HG02870 (cell line): ENCODE data around the gene LNPK.
"Not testable (repeated sequence)": the region's sequence is repeated elsewhere in the genome, so short reads cannot be mapped to it uniquely, and the experiment has no call there.

Experiments used
- ATAC-seq: cut with Tn5 transposase; IDR thresholded peaks from one replicate; pipeline ENCODE4 v1.9.1; 2021; ENCODE audit warnings: mild to moderate bottlenecking, moderate library complexity; ENCODE audit not compliant: unreplicated experiment

The LNPK gene

DNA sequence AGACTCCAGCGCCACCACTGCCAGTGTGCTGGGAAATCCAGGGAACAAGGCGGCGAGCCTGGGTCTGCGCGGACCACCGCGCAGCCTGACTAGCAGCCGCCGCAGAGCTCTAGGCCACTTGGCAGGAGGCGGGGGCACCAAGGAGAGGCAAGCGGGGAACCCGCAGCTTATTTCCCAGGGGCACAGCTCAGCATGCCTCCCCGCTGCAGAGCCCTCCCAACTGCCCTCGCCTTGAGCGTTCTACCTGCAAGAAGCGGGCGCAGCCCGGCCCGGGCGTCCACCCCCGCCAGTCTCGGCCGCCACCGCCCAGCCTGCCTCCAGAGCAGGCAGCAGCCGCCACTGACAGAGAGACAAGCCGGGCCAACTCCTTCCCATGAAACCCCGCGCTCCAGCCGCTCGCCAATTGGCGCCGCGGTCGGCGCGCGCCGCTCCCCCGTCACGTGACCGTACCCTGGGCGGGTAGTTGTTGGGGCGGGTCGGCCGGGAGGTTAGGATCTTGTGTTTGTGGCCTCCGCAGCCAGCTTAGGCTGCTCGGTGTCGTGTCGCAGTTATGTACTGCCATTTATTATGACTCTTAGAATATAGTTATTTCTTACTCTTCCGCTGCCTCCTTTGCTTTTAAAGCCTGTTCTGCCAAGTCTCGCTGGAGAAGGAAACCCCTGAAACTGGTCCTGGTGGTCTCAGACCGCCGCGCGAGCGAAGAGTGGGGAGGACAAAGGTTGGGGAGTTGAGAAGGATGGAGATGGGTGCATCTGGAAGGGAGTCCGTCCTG lies at the start of gene LNPK:
LNPK (minus strand) TSS at position 352 of the 772 bp plus-strand sequence. CDS start 6,683 bp downstream, outside the sequence.
- ATAC-seq = peak; percentile 93

DNA sequence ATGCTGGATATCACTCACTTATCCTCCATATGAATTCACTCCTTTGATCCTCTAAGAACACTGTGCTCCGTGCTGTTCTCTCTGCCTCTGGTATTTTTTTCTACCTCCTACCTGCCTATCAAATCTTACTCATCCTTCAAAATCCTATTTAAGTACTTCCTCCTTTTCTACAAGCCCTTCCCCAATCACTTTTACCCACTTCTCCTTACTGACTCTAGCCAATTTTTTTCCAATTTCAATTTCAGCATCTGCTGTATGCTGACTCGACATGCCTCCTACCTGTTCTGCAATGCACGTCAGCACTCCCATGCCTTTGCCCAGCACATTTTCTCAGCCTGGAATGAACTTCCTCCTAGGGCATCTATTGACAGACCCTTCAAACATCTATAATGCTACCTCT lies 37.3 kb upstream of the LNPK start:
- ATAC-seq = no peak

DNA sequence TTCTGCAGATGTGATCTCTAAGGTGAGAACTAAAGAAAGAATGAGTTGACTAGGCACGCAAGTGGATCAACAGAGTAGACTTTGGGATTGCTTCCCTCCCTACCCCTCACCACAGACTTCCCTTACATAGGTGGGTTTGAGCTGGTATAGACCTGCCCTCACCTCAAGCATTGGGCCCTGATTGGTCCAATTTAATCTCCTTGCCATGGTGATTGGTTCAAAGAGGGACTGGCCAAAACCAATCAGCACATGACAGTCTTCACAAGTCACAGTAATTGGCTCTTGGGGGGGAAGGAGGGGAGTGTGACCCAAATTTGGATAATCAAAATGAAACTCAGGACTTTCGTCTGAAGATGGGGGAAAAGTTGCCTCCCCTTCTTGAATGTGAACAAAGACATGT lies 36.6 kb upstream of the LNPK start:
- ATAC-seq = no peak

DNA sequence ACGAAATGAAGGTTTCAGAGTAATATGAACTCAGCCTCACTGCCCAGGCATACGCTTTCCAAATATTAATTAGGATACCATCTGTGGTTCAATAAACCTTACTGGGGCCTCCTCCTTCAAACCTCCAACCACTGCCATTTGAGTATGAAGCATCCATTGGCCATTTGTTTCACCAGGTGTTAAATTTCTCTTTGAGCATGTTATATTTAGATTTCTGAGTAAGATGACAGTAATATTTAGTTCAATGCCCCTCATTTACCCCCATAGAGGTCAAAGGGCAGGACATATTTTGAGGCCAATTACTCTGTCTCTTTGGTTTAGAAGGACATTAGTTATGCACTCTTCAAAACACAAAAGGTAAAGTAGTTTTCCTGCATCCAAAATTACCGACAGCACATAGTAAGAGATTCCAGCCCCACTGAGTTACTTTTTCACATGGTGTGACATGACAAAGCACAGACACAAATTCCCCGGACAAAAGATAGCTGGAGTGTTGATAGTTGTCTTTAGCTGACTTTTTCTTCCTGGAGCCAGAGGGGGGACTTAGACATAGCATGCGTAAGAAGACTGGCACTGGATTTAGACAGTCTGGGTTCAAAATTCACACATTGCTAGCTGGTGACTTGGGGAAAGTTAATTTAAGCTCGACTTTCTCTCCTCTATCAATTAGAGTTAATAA lies 33.1 kb upstream of the LNPK start:
- no peak for ATAC-seq

GRCh38 chr2:176027806-176028205 lies 25.7 kb upstream of the LNPK start:
- ATAC-seq = no peak

DNA sequence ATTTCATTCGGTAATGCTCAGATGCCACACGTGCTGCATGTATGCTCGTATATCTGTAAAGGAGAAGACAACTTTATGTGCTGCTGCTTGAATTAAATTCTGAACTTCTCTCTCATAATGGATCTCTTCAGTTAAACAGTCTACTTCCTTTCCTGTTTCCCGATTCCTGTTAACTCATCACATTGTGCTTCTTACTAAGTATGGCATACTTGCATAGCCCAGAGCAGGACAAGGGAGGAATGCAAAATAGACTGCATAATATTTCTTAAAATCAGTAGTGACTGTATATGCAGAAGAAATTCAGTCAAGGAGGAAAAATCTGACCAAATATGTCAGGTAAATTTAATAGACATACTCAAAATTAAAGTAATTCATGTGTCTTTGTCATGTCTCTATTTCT lies 23.9 kb upstream of the LNPK start:
- no peak for ATAC-seq

DNA sequence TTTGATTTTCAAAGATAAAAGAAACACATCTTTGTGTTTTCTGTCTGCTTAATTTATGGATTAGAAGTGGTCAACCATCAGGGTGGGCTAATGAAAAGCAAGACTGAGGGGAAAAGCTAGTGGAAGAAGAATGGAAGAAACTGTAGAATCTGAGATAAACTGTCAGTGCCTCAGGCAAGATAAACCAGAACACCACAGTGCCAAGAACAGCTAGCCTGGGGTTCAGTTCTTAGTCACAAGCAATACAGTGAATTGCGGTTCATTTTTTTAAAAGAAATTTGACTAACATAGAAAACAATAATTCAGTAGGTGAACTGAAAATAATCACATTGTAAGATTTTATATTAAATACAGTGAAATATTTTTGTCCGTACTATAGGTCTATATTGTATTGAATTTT lies 22.0 kb upstream of the LNPK start:
- no peak for ATAC-seq

DNA sequence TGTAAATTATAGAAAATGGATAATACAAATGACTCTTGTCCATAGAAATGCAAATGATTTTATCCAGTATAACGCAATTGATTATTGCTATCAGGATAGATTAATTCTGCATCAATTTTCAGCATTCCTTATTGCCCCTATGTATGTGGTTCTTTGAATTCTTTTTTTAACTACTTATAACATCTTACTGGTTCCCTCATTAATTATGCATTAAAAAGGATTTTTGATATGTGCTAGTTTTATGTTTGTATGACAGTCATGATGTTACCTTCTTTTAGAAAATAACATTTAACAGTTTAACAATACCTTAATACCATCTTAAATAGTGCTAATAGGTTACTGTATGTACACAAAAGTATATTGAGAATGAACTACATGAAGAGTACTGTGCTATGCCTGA lies 20.0 kb upstream of the LNPK start:
- ATAC-seq = no peak

GRCh38 chr2:176020400-176020799 lies 18.3 kb upstream of the LNPK start:
- no peak for ATAC-seq

GRCh38 chr2:176018708-176019107 lies 16.6 kb upstream of the LNPK start:
- no peak for ATAC-seq

- ATAC-seq = no peak
These were observed 7.4 kb upstream of the LNPK start for GRCh38 chr2:176009445-176009844.

DNA sequence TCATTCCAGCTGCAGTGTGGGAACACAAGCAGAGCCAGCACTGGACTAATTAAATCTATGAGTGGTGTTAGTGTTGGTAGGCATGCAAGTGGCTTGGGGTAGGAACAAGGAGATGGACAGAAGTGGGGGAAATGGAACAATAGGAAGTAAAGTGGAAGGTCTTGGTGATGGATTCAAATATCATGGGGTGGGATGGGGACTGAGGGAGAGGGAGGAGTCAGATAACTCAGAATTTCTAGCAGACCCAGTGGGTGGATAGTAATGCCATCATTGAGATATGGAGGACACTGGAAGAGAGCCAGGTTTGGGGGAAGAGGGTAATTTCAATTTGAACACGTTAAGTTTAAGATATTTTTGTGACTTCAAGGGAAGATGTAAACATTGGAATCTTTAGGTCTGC lies 2.9 kb upstream of the LNPK start:
- ATAC-seq = no peak

DNA sequence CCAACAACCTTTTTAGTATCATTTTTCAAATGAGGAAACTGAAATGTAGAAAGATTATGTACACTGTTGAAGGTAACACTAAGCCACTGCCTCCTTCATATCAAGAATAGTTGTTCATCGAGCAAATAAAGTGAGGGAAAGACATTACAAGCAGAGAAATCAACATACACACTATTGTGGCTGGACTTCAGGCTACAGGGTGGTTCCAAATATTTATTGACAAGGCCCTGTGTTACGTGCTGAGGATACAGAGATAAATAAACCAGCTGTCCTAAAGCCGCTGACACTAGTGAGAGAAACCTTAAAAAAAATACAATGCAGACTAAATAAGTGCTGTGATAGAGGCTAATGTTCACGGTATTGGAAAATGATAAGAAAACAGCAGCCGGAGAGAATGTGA lies 1.9 kb upstream of the LNPK start:
- ATAC-seq = no peak

- no peak for ATAC-seq
These were observed 682 bp upstream of the LNPK start for GRCh38 chr2:176002688-176003210.

- peak; percentile 49 for ATAC-seq
These were observed 669 bp downstream of the LNPK start for GRCh38 chr2:176001281-176001915.

DNA sequence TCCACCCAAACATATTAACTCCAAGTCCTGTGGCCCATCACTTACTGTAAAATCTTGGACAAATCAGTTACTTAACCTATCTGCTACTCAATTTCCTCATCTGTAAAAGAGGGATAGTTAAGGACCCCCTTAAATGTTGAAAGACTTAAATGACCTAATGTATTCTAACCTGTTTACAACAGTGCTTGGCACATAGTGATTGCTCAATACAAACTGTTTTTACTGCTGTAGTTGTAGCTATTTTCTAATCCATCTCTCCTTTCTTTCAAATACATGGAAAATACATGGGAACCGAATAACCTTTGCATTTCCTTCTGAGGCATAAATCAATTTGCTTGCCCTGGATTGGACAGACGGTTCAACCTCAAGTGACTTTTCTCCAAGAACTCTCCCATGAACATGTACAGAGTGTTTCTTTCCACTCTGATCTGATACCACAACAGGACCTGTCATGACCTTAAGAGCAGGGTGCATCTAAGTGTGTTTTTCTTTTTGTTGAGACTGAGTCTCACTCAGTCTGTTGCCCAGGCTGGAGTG lies 2.7 kb downstream of the LNPK start:
- ATAC-seq = no peak

DNA sequence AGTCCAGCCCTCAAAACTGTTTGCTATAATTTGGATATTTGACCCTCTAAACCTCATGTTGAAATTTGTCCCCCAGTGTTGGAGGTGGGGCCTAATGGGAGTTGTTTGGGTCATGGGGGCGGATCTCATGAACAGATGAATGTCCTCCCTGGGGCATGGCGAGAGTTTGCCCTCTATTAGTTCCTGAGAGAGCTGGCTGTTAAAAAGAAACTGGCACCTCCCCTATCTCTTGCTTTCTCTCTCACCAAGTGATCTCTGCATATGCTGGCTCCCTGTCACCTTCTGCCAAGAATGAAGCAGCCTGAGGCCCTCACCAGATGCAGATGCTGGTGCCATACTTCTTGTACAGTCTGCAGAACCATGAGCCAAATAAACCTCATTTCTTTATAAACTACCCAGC lies 12.0 kb downstream of the LNPK start:
- ATAC-seq = no peak

- ATAC-seq = not testable (repeated sequence)
These were observed 14.9 kb downstream of the LNPK start for GRCh38 chr2:175987126-175987525.

DNA sequence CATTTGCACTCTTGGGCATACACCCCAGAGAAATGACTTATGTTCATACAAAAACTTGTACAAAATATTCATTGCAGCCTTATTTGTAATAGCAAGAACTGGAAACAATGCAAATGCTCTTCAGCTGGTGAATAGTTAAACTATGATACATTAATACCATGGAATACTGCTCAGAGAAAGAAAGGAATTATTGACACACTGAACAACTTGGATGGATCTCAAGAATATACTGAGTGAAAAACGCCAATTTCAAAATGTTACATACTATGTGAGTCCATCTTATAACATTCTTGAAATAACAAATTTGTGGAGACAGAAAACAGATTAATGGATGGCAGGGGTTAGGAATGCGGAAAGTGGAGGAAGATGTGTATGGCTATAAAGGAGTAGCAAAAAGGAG lies 17.2 kb downstream of the LNPK start:
- no peak for ATAC-seq

DNA sequence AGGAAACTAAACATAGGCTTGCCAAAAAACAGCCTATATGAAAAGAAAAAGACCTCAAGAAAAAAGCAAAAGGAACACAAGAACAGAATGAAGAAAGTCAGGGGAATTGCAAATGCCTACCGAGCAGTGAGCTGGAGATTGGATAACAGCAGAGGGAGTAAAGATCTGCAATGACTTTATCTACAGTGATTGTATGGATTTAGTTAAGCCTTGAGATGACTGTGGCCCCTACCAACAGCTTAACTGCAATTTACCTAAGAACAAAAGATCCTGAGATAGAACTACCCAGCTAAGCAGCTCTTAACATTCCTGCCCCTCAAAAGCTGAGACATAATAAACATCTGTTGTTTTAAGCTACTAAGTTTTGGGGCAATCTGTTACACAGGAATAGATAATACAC lies 20.5 kb downstream of the LNPK start:
- no peak for ATAC-seq

- ATAC-seq = no peak
These were observed 25.5 kb downstream of the LNPK start for GRCh38 chr2:175976391-175977157.
